Measurements from ENCODE around the gene RAVER1.

- TF ChIP-seq, protein P1, sequence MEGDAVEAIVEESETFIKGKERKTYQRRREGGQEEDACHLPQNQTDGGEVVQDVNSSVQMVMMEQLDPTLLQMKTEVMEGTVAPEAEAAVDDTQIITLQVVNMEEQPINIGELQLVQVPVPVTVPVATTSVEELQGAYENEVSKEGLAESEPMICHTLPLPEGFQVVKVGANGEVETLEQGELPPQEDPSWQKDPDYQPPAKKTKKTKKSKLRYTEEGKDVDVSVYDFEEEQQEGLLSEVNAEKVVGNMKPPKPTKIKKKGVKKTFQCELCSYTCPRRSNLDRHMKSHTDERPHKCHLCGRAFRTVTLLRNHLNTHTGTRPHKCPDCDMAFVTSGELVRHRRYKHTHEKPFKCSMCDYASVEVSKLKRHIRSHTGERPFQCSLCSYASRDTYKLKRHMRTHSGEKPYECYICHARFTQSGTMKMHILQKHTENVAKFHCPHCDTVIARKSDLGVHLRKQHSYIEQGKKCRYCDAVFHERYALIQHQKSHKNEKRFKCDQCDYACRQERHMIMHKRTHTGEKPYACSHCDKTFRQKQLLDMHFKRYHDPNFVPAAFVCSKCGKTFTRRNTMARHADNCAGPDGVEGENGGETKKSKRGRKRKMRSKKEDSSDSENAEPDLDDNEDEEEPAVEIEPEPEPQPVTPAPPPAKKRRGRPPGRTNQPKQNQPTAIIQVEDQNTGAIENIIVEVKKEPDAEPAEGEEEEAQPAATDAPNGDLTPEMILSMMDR (IDR thresholded peaks at IDR 0.05), result no peak
- no peak for TF ChIP-seq SP1 (CRISPR knock-in tag; conservative IDR thresholded peaks at IDR 0.05)
- TF ChIP-seq CREB1 (CRISPR knock-in tag; IDR thresholded peaks at IDR 0.05), result no peak
- TF ChIP-seq, protein P2, sequence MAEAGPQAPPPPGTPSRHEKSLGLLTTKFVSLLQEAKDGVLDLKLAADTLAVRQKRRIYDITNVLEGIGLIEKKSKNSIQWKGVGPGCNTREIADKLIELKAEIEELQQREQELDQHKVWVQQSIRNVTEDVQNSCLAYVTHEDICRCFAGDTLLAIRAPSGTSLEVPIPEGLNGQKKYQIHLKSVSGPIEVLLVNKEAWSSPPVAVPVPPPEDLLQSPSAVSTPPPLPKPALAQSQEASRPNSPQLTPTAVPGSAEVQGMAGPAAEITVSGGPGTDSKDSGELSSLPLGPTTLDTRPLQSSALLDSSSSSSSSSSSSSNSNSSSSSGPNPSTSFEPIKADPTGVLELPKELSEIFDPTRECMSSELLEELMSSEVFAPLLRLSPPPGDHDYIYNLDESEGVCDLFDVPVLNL (CRISPR knock-in tag; IDR thresholded peaks at IDR 0.05; ENCODE audit: borderline replicate concordance, low read depth), result no peak
- TF ChIP-seq ZNF138 (CRISPR knock-in tag; conservative IDR thresholded peaks at IDR 0.05), result no peak
- no peak for TF ChIP-seq TP53 (CRISPR knock-in tag; IDR thresholded peaks at IDR 0.05)
- TF ChIP-seq, protein P3, sequence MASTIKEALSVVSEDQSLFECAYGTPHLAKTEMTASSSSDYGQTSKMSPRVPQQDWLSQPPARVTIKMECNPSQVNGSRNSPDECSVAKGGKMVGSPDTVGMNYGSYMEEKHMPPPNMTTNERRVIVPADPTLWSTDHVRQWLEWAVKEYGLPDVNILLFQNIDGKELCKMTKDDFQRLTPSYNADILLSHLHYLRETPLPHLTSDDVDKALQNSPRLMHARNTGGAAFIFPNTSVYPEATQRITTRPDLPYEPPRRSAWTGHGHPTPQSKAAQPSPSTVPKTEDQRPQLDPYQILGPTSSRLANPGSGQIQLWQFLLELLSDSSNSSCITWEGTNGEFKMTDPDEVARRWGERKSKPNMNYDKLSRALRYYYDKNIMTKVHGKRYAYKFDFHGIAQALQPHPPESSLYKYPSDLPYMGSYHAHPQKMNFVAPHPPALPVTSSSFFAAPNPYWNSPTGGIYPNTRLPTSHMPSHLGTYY (CRISPR knock-in tag; IDR thresholded peaks at IDR 0.05), result no peak
- TF ChIP-seq, protein P4, sequence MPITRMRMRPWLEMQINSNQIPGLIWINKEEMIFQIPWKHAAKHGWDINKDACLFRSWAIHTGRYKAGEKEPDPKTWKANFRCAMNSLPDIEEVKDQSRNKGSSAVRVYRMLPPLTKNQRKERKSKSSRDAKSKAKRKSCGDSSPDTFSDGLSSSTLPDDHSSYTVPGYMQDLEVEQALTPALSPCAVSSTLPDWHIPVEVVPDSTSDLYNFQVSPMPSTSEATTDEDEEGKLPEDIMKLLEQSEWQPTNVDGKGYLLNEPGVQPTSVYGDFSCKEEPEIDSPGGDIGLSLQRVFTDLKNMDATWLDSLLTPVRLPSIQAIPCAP (CRISPR knock-in tag; IDR thresholded peaks at IDR 0.05), result no peak
- no peak for TF ChIP-seq FOXK1 (CRISPR knock-in tag; IDR thresholded peaks at IDR 0.05)
- TF ChIP-seq, protein P5, sequence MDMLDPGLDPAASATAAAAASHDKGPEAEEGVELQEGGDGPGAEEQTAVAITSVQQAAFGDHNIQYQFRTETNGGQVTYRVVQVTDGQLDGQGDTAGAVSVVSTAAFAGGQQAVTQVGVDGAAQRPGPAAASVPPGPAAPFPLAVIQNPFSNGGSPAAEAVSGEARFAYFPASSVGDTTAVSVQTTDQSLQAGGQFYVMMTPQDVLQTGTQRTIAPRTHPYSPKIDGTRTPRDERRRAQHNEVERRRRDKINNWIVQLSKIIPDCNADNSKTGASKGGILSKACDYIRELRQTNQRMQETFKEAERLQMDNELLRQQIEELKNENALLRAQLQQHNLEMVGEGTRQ (CRISPR knock-in tag; IDR thresholded peaks at IDR 0.05), result no peak
- TF ChIP-seq ZNF512 (CRISPR knock-in tag; IDR thresholded peaks at IDR 0.05; ENCODE audit: borderline replicate concordance), result no peak
- TF ChIP-seq, protein P6, sequence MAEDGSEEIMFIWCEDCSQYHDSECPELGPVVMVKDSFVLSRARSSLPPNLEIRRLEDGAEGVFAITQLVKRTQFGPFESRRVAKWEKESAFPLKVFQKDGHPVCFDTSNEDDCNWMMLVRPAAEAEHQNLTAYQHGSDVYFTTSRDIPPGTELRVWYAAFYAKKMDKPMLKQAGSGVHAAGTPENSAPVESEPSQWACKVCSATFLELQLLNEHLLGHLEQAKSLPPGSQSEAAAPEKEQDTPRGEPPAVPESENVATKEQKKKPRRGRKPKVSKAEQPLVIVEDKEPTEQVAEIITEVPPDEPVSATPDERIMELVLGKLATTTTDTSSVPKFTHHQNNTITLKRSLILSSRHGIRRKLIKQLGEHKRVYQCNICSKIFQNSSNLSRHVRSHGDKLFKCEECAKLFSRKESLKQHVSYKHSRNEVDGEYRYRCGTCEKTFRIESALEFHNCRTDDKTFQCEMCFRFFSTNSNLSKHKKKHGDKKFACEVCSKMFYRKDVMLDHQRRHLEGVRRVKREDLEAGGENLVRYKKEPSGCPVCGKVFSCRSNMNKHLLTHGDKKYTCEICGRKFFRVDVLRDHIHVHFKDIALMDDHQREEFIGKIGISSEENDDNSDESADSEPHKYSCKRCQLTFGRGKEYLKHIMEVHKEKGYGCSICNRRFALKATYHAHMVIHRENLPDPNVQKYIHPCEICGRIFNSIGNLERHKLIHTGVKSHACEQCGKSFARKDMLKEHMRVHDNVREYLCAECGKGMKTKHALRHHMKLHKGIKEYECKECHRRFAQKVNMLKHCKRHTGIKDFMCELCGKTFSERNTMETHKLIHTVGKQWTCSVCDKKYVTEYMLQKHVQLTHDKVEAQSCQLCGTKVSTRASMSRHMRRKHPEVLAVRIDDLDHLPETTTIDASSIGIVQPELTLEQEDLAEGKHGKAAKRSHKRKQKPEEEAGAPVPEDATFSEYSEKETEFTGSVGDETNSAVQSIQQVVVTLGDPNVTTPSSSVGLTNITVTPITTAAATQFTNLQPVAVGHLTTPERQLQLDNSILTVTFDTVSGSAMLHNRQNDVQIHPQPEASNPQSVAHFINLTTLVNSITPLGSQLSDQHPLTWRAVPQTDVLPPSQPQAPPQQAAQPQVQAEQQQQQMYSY (CRISPR knock-in tag; IDR thresholded peaks at IDR 0.05), result no peak
- TF ChIP-seq ZMAT4 (CRISPR knock-in tag; IDR thresholded peaks at IDR 0.05), result no peak
- no peak for TF ChIP-seq ELF4 (CRISPR knock-in tag; IDR thresholded peaks at IDR 0.05; ENCODE audit: low read depth)
These were observed 14.3 kb downstream of the RAVER1 start for GRCh38 chr19:10318807-10319682.

All from WTC11 (cell line).